K562 (cell line): ENCODE measurements around the gene PTGER2. TPM values are rescaled to one million over a fixed set of nuclear protein-coding genes. Genes with fewer than 3 reads are reported as not detected.

Experiments used
- ATAC-seq: fragments of 200-7000 bp; cut with Tn5 transposase; 3 replicates; pipeline ENCODE4 v1.9.1; 2020; ENCODE audit warnings: moderate library complexity
- BruUV-seq: library from RNA; stranded (reverse); fragments of 400-500 nt; replicated peaks from 2 replicates; lab custom pipeline; 2021; lab: Mats Ljungman, UMichigan
- CTCF ChIA-PET: fragments of 300-600 bp; formaldehyde crosslinking; extraction: SDS; loops from one replicate; lab custom pipeline; 2021; ENCODE audit warnings: low intra/inter-chr PET ratio; lab: Yijun Ruan, JAX
- POLR2A ChIA-PET: fragments of 300-600, 350-650 bp; sonication (Branson Sonifier 250); formaldehyde crosslinking; extraction: SDS; loops from one replicate; lab custom pipeline; 2021; ENCODE audit warnings: antibody characterized with exemption, inconsistent platforms; lab: Yijun Ruan, JAX
- DNase-seq, 4 experiments: peaks; one replicate each; pipeline versions ENCODE4 v3.0.0 to v3.0.0-alpha.2; 2011 to 2018; ENCODE audit warnings: low spot score in 3 of 4, mixed read lengths in 3 of 4; ENCODE audit errors: extremely low read depth in 1 of 4
- FAIRE-seq: peaks from 2 replicates; lab custom pipeline; 2011; peaks lifted over from hg19 to GRCh38; lab: Jason Lieb, UNC
- H2AFZ ChIP-seq: 2 replicates; pipeline ENCODE4 v1.6.0; 2011; ENCODE audit warnings: low read depth, low read length, control low read depth, inconsistent platforms
- H3K27ac ChIP-seq: fragments of 200-600 bp; 3 replicates; pipeline ENCODE4 v1.8.0; 2011; ENCODE audit warnings: low read depth, mild to moderate bottlenecking, control low read depth, inconsistent platforms, low read length, moderate library complexity, mixed read lengths; ENCODE audit errors: extremely low read depth
- H3K27me3 ChIP-seq, 2 experiments: fragments of 300-600 bp in 1 of 2; 2 replicates in 1 of 2; 3 replicates in 1 of 2; pipeline versions ENCODE4 v1.6.0 to v1.8.0; 2011; ENCODE audit warnings: inconsistent platforms in 2 of 2, low read length in 2 of 2, mild to moderate bottlenecking in 1 of 2, mixed read lengths in 1 of 2, moderate library complexity in 1 of 2; ENCODE audit not compliant: control insufficient read depth in 2 of 2, insufficient read depth in 2 of 2
- H3K36me3 ChIP-seq: fragments of 300-600 bp; 3 replicates; pipeline ENCODE4 v1.8.0; 2011; ENCODE audit warnings: mild to moderate bottlenecking, low read length, inconsistent platforms; ENCODE audit not compliant: control insufficient read depth, insufficient read depth
- H3K4me1 ChIP-seq, 2 experiments: fragments of 200-600 bp in 1 of 2; replicated peaks in 1 of 2; 2 replicates in 1 of 2; 3 replicates in 1 of 2; pipeline versions ENCODE4 v1.5.1 to v1.8.0; 2011; ENCODE audit warnings: inconsistent platforms in 2 of 2, low read length in 2 of 2, mild to moderate bottlenecking in 1 of 2, mixed read lengths in 1 of 2, moderate library complexity in 1 of 2; ENCODE audit not compliant: control insufficient read depth in 2 of 2, insufficient read depth in 2 of 2
- H3K4me2 ChIP-seq: 2 replicates; pipeline ENCODE4 v1.6.1; 2011; ENCODE audit warnings: low read length, control low read depth, inconsistent platforms, mixed read lengths; ENCODE audit not compliant: insufficient read depth
- H3K4me3 ChIP-seq: fragments of 200-600 bp; sonication (generic), shearing (Covaris generic); 2 replicates; pipeline ENCODE4 v1.5.1; 2016; ENCODE audit warnings: control low read depth, inconsistent platforms
- H3K79me2 ChIP-seq: fragments of 200-600 bp; 3 replicates; pipeline ENCODE4 v1.8.0; 2011; ENCODE audit warnings: low read length, inconsistent platforms; ENCODE audit not compliant: control insufficient read depth, insufficient read depth
- H3K9ac ChIP-seq, 2 experiments: 2 replicates each; pipeline versions ENCODE4 v1.6.0 to v1.6.1; 2011; ENCODE audit warnings: low read depth in 2 of 2, low read length in 2 of 2, control low read depth in 1 of 2, inconsistent platforms in 1 of 2, mild to moderate bottlenecking in 1 of 2, mixed read lengths in 1 of 2; ENCODE audit not compliant: insufficient read depth in 1 of 2
- H3K9me1 ChIP-seq: one replicate; pipeline ENCODE4 v1.6.0; 2011; ENCODE audit warnings: inconsistent platforms, mild to moderate bottlenecking, low read length, moderate library complexity; ENCODE audit not compliant: control insufficient read depth, insufficient read depth
- H3K9me3 ChIP-seq: replicated peaks from 2 replicates; pipeline ENCODE4 v1.5.1; 2011; ENCODE audit warnings: low read depth, low read length, inconsistent platforms; ENCODE audit not compliant: control insufficient read depth, insufficient read depth
- H4K20me1 ChIP-seq: replicated peaks from 2 replicates; pipeline ENCODE4 v1.6.1; 2011; ENCODE audit warnings: low read length, inconsistent platforms, mixed read lengths; ENCODE audit not compliant: control insufficient read depth, insufficient read depth
- CBX3 ChIP-seq, 2 experiments: IDR thresholded peaks; 1 replicate in 1 of 2; 2 replicates in 1 of 2; pipeline ENCODE4 v1.6.1; 2012; ENCODE audit warnings: inconsistent platforms in 2 of 2, low read length in 2 of 2, borderline replicate concordance in 1 of 2, control low read depth in 1 of 2
- CREB3 ChIP-seq: fragments of 450-650 bp; conservative IDR thresholded peaks from 2 replicates; pipeline ENCODE4 v1.6.1; 2016; ENCODE audit warnings: missing genetic modification characterization, low read depth, mild to moderate bottlenecking, missing compliant biosample characterization, moderate library complexity
- CREBBP ChIP-seq: IDR thresholded peaks from one replicate; pipeline ENCODE4 v1.6.1; 2012; ENCODE audit warnings: low read depth, mild to moderate bottlenecking, control low read depth, inconsistent platforms, low read length
- CSDE1 ChIP-seq, 2 experiments: fragments of 450-650 bp; IDR thresholded peaks; 2 replicates each; pipeline ENCODE4 v1.6.1; 2016; ENCODE audit warnings: mild to moderate bottlenecking in 1 of 2
- DMBX1 ChIP-seq: fragments of 250-450 bp; sonication (Bioruptor Pico); IDR thresholded peaks from 2 replicates; pipeline ENCODE4 v1.8.0; 2022; ENCODE audit warnings: inconsistent platforms, mild to moderate bottlenecking, moderate library complexity, borderline replicate concordance
- ELF1 ChIP-seq: fragments of 200-800 bp; sonication (Bioruptor generic); IDR thresholded peaks from 2 replicates; pipeline ENCODE4 v1.6.1; 2016; ENCODE audit warnings: missing genetic modification characterization, missing compliant biosample characterization
- HES1 ChIP-seq: fragments of 450-650 bp; IDR thresholded peaks from 2 replicates; pipeline ENCODE4 v1.6.1; 2016; ENCODE audit warnings: low read depth, mild to moderate bottlenecking, moderate library complexity
- HMGXB4 ChIP-seq: sonication (generic); formaldehyde crosslinking; IDR thresholded peaks from 2 replicates; pipeline ENCODE4 v1.8.1; 2023; ENCODE audit warnings: mild to moderate bottlenecking, missing genetic modification reagents
- HNRNPL ChIP-seq: fragments of 200-400 bp; formaldehyde crosslinking; IDR thresholded peaks from 2 replicates; pipeline ENCODE4 v1.6.1; 2017; ENCODE audit warnings: low read depth, mild to moderate bottlenecking, low read length
- MIER1 ChIP-seq: fragments of 450-650 bp; IDR thresholded peaks from 2 replicates; pipeline ENCODE4 v1.6.1; 2016; ENCODE audit warnings: antibody characterized with exemption, mild to moderate bottlenecking, low read depth
- THRAP3 ChIP-seq: fragments of 450-650 bp; IDR thresholded peaks from 2 replicates; pipeline ENCODE4 v1.6.1; 2016; ENCODE audit warnings: mild to moderate bottlenecking, inconsistent platforms, borderline replicate concordance
- TRIM28 ChIP-seq: fragments of 450-650 bp; IDR thresholded peaks from 2 replicates; pipeline ENCODE4 v1.6.1; 2017
- TSC22D4 ChIP-seq: fragments of 450-650 bp; IDR thresholded peaks from 2 replicates; pipeline ENCODE4 v1.6.1; 2016; ENCODE audit warnings: missing genetic modification characterization, missing biosample characterization, control low read depth
- USF1 ChIP-seq: sonication (generic); formaldehyde crosslinking; IDR thresholded peaks from 2 replicates; pipeline ENCODE4 v1.9.0; 2022; ENCODE audit warnings: mild to moderate bottlenecking, missing genetic modification reagents
- ZBTB17 ChIP-seq: fragments of 450-650 bp; formaldehyde crosslinking; IDR thresholded peaks from 2 replicates; pipeline ENCODE4 v1.4.0; 2020; ENCODE audit warnings: mild to moderate bottlenecking
- ZBTB2 ChIP-seq: fragments of 450-650 bp; IDR thresholded peaks from 2 replicates; pipeline ENCODE4 v1.6.1; 2016; ENCODE audit warnings: antibody characterized with exemption
- WGBS: fragments of 100-300 bp; shearing (Covaris generic); methylation state at CpG from one replicate; pipeline ENCODE4 v1.1.6; 2016; ENCODE audit warnings: low coverage, mixed read lengths; ENCODE audit not compliant: insufficient coverage; ENCODE audit errors: missing lambda C conversion rate; 5-methylcytosine and 5-hydroxymethylcytosine counted together
- in situ Hi-C: fragments of 300-500 bp; cut with MboI; formaldehyde crosslinking; loops from 4 replicates; pipeline ENCODE4 v1.15.0; 2018; ENCODE audit warnings: inconsistent platforms, mixed read lengths
- intact Hi-C: fragments of 100-400 bp; cut with micrococcal nuclease; formaldehyde crosslinking; loops from 2 replicates; pipeline ENCODE4 v1.14.2; 2022
- polyA plus RNA-seq, 8 experiments: library from polyadenylated mRNA; depleted of rRNA in 4 of 8; stranded (reverse) in 5 of 8; unstranded in 3 of 8; fragments of >200 nt; fragmentation: Nextera tagmentation in 2 of 8; fragmentation: Illumina TruSeq in 1 of 8; extraction: Ambion mirVana in 2 of 8; extraction: Trizol in 1 of 8; gene quantifications; 2 replicates each; pipeline versions ENCODE4 v1.2.1 to v1.2.3, GENCODE V29; 2011 to 2014; ENCODE audit warnings: inconsistent platforms in 1 of 8, missing spikeins in 1 of 8
- total RNA-seq, 7 experiments: library from RNA; depleted of rRNA in 6 of 7; stranded (reverse); fragments of >200 nt in 6 of 7; fragmentation: Illumina TruSeq in 2 of 7; extraction: Trizol in 2 of 7; gene quantifications; 2 replicates each; pipeline versions ENCODE4 v1.2.1 to v1.2.3, GENCODE V29; 2011 to 2021; ENCODE audit warnings: low replicate concordance in 1 of 7

PTGER2 gene
- total and polyA plus RNA-seq, 9 of the 15 experiments (the other 6 are each of a cell fraction or from before 2014, with no cell fraction given) = not detected

GRCh38 chr14:52266782-52267181 lies 47.3 kb upstream of the PTGER2 start (continued):
- TF ChIP-seq CREB3 (tag) = no peak
- TF ChIP-seq TSC22D4 (tag) = no peak
- no peak for TF ChIP-seq ZBTB2
- no peak for TF ChIP-seq USF1

- Histone ChIP-seq H3K4me3 (no peak within 1 kb of the TSS), H3K27me3 (peaks cover 0 to 15% of the 10 kb centered on the region in 2 experiments; a peak in 2 of 5 replicates), H3K27ac (no peak within 1 kb of the TSS), H3K4me1 (no peaks in the 10 kb centered on the region), H3K9me3 (no peaks in the 10 kb centered on the region), H3K4me2 (no peak within 1 kb of the TSS), H3K9ac (no peak within 1 kb of the TSS), H4K20me1 (no peaks in the 10 kb centered on the region), H3K79me2 (no peaks in the 10 kb centered on the region), H2AFZ (no peak within 1 kb of the TSS), H3K36me3 (no peaks in the 10 kb centered on the region), H3K9me1 (no peaks in the 10 kb centered on the region)
- ChIA-PET CTCF (no interaction called here), POLR2A (no interaction called here)
- ATAC-seq = no peak
- BruUV-seq = no TSS peak
- no peak for DNase-seq
- WGBS = 21% methylated on average over 15 of the region's 63 CpGs
- in situ Hi-C loops (no loop called here), intact Hi-C loops (no loop called here)
- no peak for FAIRE-seq
- no peak for TF ChIP-seq DMBX1 (CRISPR knock-in tag)
- no peak for TF ChIP-seq CREBBP
- TF ChIP-seq HNRNPL = no peak
- TF ChIP-seq THRAP3 = no peak
- no peak for TF ChIP-seq HES1
- TF ChIP-seq ZBTB17 (CRISPR knock-in tag) = no peak
- TF ChIP-seq HMGXB4 (CRISPR knock-in tag) = no peak
- TF ChIP-seq MIER1 = no peak
- no peak for TF ChIP-seq TRIM28
- no peak for TF ChIP-seq CBX3 (IDR thresholded peaks at IDR 0.05; ENCODE audit: borderline replicate concordance in 1 of 2, low read length in 2 of 2)
- TF ChIP-seq CSDE1 (IDR thresholded peaks at IDR 0.05) = no peak
- no peak for TF ChIP-seq ELF1
These were observed 46.4 kb upstream of the PTGER2 start, which contains the start of gene PTGDR for GRCh38 chr14:52267501-52268278. Gene PTGDR (plus strand): TSS chr14:52267698. CDS start chr14:52267815, 117 bp downstream.
